Activated effector memory CD4-positive, alpha-beta T cell treated with Interleukin-2 at 50 U/mL for 16 hours (primary cell): Measurements from ENCODE around the gene PDSS2.

Experiments used
- DNase-seq: peaks from one replicate; pipeline ENCODE4 v3.0.0-alpha.2; 2020

Gene PDSS2

GRCh38 chr6:107246972-107247615 is 212.3 kb downstream of the PDSS2 start:
- no peak for DNase-seq

- DNase-seq, result no peak
These were observed 213.0 kb downstream of the PDSS2 start for GRCh38 chr6:107246249-107246971.

- no peak for DNase-seq
These were observed 214.5 kb downstream of the PDSS2 start for GRCh38 chr6:107244742-107245480.

GRCh38 chr6:107244082-107244741 is 215.2 kb downstream of the PDSS2 start:
- DNase-seq, result no peak

GRCh38 chr6:107243471-107243870 is 215.9 kb downstream of the PDSS2 start:
- DNase-seq, result no peak

- no peak for DNase-seq
These were observed 221.2 kb downstream of the PDSS2 start for GRCh38 chr6:107237992-107238660.

GRCh38 chr6:107235511-107235910 is 223.9 kb downstream of the PDSS2 start:
- no peak for DNase-seq

GRCh38 chr6:107235007-107235406 is 224.4 kb downstream of the PDSS2 start:
- no peak for DNase-seq

GRCh38 chr6:107231243-107231642 is 228.1 kb downstream of the PDSS2 start:
- DNase-seq, result no peak

- no peak for DNase-seq
These were observed 228.9 kb downstream of the PDSS2 start for GRCh38 chr6:107230448-107230847.

- DNase-seq, result no peak
These were observed 229.3 kb downstream of the PDSS2 start for GRCh38 chr6:107230024-107230423.

- no peak for DNase-seq
These were observed 230.6 kb downstream of the PDSS2 start for GRCh38 chr6:107228754-107229153.

GRCh38 chr6:107221519-107221918 is 237.8 kb downstream of the PDSS2 start:
- DNase-seq, result no peak

- no peak for DNase-seq
These were observed 239.5 kb downstream of the PDSS2 start for GRCh38 chr6:107219851-107220250.

GRCh38 chr6:107218142-107218541 is 241.2 kb downstream of the PDSS2 start:
- no peak for DNase-seq

- DNase-seq, result no peak
These were observed 242.1 kb downstream of the PDSS2 start for GRCh38 chr6:107217248-107217647.

GRCh38 chr6:107216197-107216933 is 243.0 kb downstream of the PDSS2 start:
- no peak for DNase-seq

GRCh38 chr6:107215334-107215733 is 244.0 kb downstream of the PDSS2 start:
- DNase-seq, result no peak

- DNase-seq, result no peak
These were observed 244.7 kb downstream of the PDSS2 start for GRCh38 chr6:107214655-107215054.

GRCh38 chr6:107209406-107210305 is 249.7 kb downstream of the PDSS2 start:
- DNase-seq, result no peak
